GM10266 (cell line): Measurements from ENCODE around the gene SRPK2.

ENCODE experiments used
- DNase-seq: peaks from one replicate; pipeline ENCODE4 v3.0.0; 2012; ENCODE audit errors: extremely low spot score
- CTCF ChIP-seq: IDR thresholded peaks from 2 replicates; pipeline ENCODE4 v1.5.1; 2012; ENCODE audit warnings: mild to moderate bottlenecking, low read depth; ENCODE audit not compliant: control insufficient read depth, insufficient read depth; ENCODE audit errors: missing control alignments

The SRPK2 gene

GRCh38 chr7:105222953-105223352 lies 165.8 kb downstream of the SRPK2 start:
- TF ChIP-seq CTCF, result no peak
- no peak for DNase-seq

GRCh38 chr7:105219771-105220160 lies 169.0 kb downstream of the SRPK2 start:
- no peak for DNase-seq
- TF ChIP-seq CTCF, result no peak

- no peak for TF ChIP-seq CTCF
These were observed 169.6 kb downstream of the SRPK2 start for GRCh38 chr7:105218939-105219770.

GRCh38 chr7:105218215-105218614 lies 170.5 kb downstream of the SRPK2 start:
- DNase-seq, result no peak
- TF ChIP-seq CTCF, result no peak

More at GRCh38 chr7:105218939-105219770, 169.6 kb downstream of the SRPK2 start:
- no peak for DNase-seq

GRCh38 chr7:105216786-105217185 lies 171.9 kb downstream of the SRPK2 start:
- no peak for TF ChIP-seq CTCF
- DNase-seq, result no peak

GRCh38 chr7:105215821-105216220 lies 172.9 kb downstream of the SRPK2 start:
- TF ChIP-seq CTCF, result no peak
- no peak for DNase-seq

GRCh38 chr7:105215182-105215581 lies 173.5 kb downstream of the SRPK2 start:
- no peak for TF ChIP-seq CTCF
- DNase-seq, result no peak
